ENCODE results near the gene CCDC192. TPM values are rescaled to one million over a fixed set of nuclear protein-coding genes. Genes with fewer than 3 reads are reported as not detected.

The CCDC192 gene
- total and polyA plus RNA-seq, 2 experiments from 2014 or later: 0.40 TPM; not detected in 1

DNA sequence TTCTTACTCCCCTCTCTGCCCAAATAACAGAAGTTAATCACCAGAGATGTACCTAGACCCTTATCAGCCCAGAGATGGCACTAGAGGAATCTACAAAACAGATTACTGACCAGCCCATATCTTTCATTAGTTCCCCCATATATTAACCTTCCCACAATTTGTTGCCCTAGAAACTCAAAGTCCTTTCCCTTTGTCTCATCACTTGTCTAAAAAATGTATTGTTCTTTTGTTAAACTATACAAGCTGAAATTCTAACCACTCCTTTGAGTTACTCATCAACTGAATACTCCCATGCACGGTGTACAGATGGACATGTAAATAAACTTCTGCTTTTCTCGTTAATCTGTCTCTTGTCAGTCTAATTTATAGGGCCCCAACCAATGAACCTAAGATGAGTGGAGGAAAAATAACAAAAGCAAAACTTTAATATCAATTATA lies 130.9 kb downstream of the CCDC192 start:
- no peak overlapping the region for H3K4me2 ChIP-seq
- no peaks in the 10 kb centered on the region for H3K27me3 ChIP-seq (ENCODE audit: insufficient read depth)
- Mint-ChIP-seq H3K4me3 (no peak overlapping the region), H3K4me1 (peaks cover 4% of the 10 kb centered on the region), H3K36me3 (ENCODE audit: low read depth) (no peaks in the 10 kb centered on the region), H3K27me3 (ENCODE audit: insufficient read depth, low read depth, poor library complexity) (no peaks in the 10 kb centered on the region), H3K27ac (no peak overlapping the region), H3K9me3 (no peaks in the 10 kb centered on the region; the same call in 1 of the 3 replicates)
- no peaks in the 10 kb centered on the region for H3F3A ChIP-seq (replicated peaks; ENCODE audit: low read depth)
- no peaks in the 10 kb centered on the region for H3K36me3 ChIP-seq (ENCODE audit: insufficient read depth)
- H4K20me1 ChIP-seq (replicated peaks; ENCODE audit: insufficient read depth): no peaks in the 10 kb centered on the region
- no peak overlapping the region for H3K27ac ChIP-seq (ENCODE audit: low read depth)
- no peaks in the 10 kb centered on the region for H3K4me1 ChIP-seq (ENCODE audit: insufficient read depth)
- no peak overlapping the region for H2AFZ ChIP-seq
- no peaks in the 10 kb centered on the region for H3K9me2 ChIP-seq (ENCODE audit: insufficient read depth)
- TF ChIP-seq, protein P1, sequence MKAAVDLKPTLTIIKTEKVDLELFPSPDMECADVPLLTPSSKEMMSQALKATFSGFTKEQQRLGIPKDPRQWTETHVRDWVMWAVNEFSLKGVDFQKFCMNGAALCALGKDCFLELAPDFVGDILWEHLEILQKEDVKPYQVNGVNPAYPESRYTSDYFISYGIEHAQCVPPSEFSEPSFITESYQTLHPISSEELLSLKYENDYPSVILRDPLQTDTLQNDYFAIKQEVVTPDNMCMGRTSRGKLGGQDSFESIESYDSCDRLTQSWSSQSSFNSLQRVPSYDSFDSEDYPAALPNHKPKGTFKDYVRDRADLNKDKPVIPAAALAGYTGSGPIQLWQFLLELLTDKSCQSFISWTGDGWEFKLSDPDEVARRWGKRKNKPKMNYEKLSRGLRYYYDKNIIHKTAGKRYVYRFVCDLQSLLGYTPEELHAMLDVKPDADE (IDR thresholded peaks at IDR 0.05): no peak
- TF ChIP-seq POLR2AphosphoS5 (IDR thresholded peaks at IDR 0.05; ENCODE audit: low read depth): no peak
- TF ChIP-seq JUNB (IDR thresholded peaks at IDR 0.05; ENCODE audit: unreplicated experiment): no peak
- TF ChIP-seq EZH2phosphoT487 (IDR thresholded peaks at IDR 0.05; ENCODE audit: unreplicated experiment): no peak
- TF ChIP-seq NANOG (IDR thresholded peaks at IDR 0.05; ENCODE audit: borderline replicate concordance): no peak
- no peak for TF ChIP-seq STAT1 (IDR thresholded peaks at IDR 0.05; ENCODE audit: unreplicated experiment)
- no peak for TF ChIP-seq ZNF331 (CRISPR knock-in tag; IDR thresholded peaks at IDR 0.05; ENCODE audit: low read depth)
- TF ChIP-seq, protein P2, sequence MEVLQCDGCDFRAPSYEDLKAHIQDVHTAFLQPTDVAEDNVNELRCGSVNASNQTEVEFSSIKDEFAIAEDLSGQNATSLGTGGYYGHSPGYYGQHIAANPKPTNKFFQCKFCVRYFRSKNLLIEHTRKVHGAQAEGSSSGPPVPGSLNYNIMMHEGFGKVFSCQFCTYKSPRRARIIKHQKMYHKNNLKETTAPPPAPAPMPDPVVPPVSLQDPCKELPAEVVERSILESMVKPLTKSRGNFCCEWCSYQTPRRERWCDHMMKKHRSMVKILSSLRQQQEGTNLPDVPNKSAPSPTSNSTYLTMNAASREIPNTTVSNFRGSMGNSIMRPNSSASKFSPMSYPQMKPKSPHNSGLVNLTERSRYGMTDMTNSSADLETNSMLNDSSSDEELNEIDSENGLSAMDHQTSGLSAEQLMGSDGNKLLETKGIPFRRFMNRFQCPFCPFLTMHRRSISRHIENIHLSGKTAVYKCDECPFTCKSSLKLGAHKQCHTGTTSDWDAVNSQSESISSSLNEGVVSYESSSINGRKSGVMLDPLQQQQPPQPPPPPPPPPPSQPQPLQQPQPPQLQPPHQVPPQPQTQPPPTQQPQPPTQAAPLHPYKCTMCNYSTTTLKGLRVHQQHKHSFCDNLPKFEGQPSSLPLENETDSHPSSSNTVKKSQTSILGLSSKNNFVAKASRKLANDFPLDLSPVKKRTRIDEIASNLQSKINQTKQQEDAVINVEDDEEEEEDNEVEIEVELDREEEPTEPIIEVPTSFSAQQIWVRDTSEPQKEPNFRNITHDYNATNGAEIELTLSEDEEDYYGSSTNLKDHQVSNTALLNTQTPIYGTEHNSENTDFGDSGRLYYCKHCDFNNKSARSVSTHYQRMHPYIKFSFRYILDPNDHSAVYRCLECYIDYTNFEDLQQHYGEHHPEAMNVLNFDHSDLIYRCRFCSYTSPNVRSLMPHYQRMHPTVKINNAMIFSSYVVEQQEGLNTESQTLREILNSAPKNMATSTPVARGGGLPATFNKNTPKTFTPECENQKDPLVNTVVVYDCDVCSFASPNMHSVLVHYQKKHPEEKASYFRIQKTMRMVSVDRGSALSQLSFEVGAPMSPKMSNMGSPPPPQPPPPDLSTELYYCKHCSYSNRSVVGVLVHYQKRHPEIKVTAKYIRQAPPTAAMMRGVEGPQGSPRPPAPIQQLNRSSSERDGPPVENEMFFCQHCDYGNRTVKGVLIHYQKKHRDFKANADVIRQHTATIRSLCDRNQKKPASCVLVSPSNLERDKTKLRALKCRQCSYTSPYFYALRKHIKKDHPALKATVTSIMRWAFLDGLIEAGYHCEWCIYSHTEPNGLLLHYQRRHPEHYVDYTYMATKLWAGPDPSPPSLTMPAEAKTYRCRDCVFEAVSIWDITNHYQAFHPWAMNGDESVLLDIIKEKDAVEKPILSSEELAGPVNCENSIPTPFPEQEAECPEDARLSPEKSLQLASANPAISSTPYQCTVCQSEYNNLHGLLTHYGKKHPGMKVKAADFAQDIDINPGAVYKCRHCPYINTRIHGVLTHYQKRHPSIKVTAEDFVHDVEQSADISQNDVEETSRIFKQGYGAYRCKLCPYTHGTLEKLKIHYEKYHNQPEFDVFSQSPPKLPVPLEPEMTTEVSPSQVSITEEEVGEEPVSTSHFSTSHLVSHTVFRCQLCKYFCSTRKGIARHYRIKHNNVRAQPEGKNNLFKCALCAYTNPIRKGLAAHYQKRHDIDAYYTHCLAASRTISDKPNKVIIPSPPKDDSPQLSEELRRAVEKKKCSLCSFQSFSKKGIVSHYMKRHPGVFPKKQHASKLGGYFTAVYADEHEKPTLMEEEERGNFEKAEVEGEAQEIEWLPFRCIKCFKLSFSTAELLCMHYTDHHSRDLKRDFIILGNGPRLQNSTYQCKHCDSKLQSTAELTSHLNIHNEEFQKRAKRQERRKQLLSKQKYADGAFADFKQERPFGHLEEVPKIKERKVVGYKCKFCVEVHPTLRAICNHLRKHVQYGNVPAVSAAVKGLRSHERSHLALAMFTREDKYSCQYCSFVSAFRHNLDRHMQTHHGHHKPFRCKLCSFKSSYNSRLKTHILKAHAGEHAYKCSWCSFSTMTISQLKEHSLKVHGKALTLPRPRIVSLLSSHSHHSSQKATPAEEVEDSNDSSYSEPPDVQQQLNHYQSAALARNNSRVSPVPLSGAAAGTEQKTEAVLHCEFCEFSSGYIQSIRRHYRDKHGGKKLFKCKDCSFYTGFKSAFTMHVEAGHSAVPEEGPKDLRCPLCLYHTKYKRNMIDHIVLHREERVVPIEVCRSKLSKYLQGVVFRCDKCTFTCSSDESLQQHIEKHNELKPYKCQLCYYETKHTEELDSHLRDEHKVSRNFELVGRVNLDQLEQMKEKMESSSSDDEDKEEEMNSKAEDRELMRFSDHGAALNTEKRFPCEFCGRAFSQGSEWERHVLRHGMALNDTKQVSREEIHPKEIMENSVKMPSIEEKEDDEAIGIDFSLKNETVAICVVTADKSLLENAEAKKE (CRISPR knock-in tag; IDR thresholded peaks at IDR 0.05): no peak
- TF ChIP-seq ZNF114 (CRISPR knock-in tag; IDR thresholded peaks at IDR 0.05): no peak
- TF ChIP-seq, protein P3, sequence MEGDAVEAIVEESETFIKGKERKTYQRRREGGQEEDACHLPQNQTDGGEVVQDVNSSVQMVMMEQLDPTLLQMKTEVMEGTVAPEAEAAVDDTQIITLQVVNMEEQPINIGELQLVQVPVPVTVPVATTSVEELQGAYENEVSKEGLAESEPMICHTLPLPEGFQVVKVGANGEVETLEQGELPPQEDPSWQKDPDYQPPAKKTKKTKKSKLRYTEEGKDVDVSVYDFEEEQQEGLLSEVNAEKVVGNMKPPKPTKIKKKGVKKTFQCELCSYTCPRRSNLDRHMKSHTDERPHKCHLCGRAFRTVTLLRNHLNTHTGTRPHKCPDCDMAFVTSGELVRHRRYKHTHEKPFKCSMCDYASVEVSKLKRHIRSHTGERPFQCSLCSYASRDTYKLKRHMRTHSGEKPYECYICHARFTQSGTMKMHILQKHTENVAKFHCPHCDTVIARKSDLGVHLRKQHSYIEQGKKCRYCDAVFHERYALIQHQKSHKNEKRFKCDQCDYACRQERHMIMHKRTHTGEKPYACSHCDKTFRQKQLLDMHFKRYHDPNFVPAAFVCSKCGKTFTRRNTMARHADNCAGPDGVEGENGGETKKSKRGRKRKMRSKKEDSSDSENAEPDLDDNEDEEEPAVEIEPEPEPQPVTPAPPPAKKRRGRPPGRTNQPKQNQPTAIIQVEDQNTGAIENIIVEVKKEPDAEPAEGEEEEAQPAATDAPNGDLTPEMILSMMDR (conservative IDR thresholded peaks at IDR 0.05; ENCODE audit: low read depth in 2 of 2): no peak
- TF ChIP-seq, protein P4, sequence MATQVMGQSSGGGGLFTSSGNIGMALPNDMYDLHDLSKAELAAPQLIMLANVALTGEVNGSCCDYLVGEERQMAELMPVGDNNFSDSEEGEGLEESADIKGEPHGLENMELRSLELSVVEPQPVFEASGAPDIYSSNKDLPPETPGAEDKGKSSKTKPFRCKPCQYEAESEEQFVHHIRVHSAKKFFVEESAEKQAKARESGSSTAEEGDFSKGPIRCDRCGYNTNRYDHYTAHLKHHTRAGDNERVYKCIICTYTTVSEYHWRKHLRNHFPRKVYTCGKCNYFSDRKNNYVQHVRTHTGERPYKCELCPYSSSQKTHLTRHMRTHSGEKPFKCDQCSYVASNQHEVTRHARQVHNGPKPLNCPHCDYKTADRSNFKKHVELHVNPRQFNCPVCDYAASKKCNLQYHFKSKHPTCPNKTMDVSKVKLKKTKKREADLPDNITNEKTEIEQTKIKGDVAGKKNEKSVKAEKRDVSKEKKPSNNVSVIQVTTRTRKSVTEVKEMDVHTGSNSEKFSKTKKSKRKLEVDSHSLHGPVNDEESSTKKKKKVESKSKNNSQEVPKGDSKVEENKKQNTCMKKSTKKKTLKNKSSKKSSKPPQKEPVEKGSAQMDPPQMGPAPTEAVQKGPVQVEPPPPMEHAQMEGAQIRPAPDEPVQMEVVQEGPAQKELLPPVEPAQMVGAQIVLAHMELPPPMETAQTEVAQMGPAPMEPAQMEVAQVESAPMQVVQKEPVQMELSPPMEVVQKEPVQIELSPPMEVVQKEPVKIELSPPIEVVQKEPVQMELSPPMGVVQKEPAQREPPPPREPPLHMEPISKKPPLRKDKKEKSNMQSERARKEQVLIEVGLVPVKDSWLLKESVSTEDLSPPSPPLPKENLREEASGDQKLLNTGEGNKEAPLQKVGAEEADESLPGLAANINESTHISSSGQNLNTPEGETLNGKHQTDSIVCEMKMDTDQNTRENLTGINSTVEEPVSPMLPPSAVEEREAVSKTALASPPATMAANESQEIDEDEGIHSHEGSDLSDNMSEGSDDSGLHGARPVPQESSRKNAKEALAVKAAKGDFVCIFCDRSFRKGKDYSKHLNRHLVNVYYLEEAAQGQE (IDR thresholded peaks at IDR 0.05; ENCODE audit: unreplicated experiment): no peak
- TF ChIP-seq CREB1 (CRISPR knock-in tag; IDR thresholded peaks at IDR 0.05; ENCODE audit: low read depth): no peak
- TF ChIP-seq EZH2 (IDR thresholded peaks at IDR 0.05; ENCODE audit: low read depth, unreplicated experiment): no peak
- DNase-seq (ENCODE audit: low spot score): no peak
- no peak overlapping the region for H3K4me3 ChIP-seq
- no peak for ATAC-seq
- H3K79me2 ChIP-seq (replicated peaks; ENCODE audit: insufficient read depth): no peaks in the 10 kb centered on the region
